GM18498 (cell line): ENCODE data around the gene SAE1.

Source experiments
- ATAC-seq: cut with Tn5 transposase; IDR thresholded peaks from one replicate; pipeline ENCODE4 v1.9.1; 2021; ENCODE audit warnings: mild to moderate bottlenecking, moderate library complexity; ENCODE audit not compliant: unreplicated experiment

SAE1 gene

GRCh38 chr19:47258895-47259555, 128.4 kb downstream of the SAE1 start:
- ATAC-seq: no peak
